Right renal pelvis (tissue), 4 donors: ENCODE measurements around the gene TRIM8. TPM values are rescaled to one million over a fixed set of nuclear protein-coding genes. Genes with fewer than 3 reads are reported as not detected.
"Not testable (repeated sequence)": the region's sequence is repeated elsewhere in the genome, so short reads cannot be mapped to it uniquely, and the experiment has no call there.

Experiments
- DNase-seq, 4 donors: peaks; one replicate each; pipeline ENCODE4 v3.0.0-alpha.2; 2013; ENCODE audit warnings: low read depth in 4 of 4, low spot score in 3 of 4, missing footprints in 1 of 4
- polyA plus RNA-seq, 4 donors: library from polyadenylated mRNA; unstranded; fragments of 120-200 nt; gene quantifications; one replicate each; pipeline ENCODE4 v1.2.1, GENCODE V29; 2013; ENCODE audit not compliant: insufficient read length in 4 of 4

The TRIM8 gene
- polyA plus RNA-seq, 4 donors: 135 to 143 (median 136) TPM

DNA sequence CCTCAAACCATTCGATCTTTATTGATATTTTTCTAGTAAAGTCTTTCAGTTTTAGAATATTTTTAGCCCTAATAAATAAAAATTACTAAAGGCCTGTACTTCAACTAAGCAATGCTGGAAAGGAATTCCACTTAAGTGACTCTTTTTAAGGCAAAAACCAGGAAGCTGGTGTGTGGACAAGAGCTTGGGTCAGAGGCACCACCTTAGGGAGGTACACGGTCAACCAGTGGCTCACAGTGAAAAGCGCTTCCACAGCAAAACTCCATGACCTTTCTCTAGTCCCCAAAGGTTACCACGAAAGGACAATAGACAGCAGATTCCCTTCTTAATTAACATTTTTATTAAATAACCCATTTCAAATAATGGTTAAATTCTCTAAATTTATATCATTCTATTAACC lies 38.7 kb downstream of the TRIM8 start:
- no peak for DNase-seq

DNA sequence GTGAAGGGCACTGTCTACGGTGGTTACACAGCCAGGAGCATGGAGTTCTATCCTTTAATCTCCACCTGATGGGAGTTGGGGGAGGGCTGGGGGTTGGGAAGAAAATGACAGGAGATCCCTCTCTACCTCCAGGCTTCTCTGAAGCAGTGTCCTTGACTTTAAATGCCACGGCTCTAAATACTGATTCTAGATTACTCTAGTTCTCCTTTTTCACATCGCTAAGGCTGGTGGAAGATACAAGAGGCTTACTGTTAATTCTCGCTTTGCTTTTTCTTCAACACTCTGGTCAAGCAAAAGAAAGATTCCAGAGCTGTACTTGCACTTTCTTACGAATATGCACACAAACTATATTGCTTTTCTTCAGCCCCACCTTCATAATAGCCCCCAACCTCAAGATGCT lies 39.5 kb downstream of the TRIM8 start:
- DNase-seq: no peak

DNA sequence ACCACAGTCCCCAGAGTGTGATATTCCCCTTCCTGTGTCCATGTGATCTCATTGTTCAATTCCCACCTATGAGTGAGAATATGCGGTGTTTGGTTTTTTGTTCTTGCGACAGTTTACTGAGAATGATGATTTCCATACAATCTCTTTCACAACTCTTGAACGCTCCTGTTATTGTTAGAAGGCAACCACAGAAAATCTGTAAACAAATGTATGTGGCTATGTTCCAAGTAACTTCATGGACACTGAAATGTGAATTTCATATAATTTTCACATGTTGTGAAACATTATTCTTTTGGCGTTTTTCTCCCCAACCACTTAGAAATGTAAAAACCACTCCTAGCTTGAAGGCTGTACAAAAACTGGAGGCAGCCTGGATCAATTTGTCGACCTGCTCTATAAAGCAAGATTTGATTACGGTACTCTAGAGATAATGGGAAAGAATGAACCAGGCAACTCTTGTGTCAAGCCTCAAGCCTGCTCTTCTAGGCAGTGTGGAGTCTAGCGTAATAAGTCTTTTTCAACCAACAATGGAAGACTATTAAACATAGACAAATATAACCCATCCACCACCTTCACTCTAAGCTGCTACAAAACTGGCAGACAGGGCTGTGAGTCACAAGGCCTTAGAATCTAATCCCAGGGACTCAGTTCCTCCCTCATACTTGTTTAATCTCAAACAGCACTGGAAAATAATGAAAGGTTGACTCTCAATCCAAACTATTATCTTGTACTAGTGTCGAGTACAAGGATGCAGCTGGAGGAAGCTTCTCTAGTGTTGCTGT lies 47.2 kb downstream of the TRIM8 start:
- no peak for DNase-seq

DNA sequence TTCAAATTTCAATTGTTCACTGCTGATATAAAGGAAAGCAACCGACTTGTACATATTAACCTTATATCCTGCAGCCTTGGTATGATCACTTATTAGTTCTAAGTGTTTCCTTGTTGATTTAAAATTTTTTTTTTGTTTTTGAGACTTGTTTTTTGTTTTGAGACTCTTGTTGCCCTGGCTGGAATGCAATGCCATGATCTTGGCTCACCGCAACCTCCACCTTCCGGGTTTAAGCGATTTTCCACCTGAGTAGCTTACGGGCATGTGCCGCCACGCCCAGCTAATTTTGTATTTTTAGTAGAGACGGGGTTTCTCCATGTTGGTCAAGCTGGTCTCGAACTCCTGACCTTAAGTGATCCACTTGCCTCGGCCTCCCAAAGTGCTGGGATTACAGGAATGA lies 51.1 kb downstream of the TRIM8 start:
- not testable (repeated sequence) for DNase-seq

DNA sequence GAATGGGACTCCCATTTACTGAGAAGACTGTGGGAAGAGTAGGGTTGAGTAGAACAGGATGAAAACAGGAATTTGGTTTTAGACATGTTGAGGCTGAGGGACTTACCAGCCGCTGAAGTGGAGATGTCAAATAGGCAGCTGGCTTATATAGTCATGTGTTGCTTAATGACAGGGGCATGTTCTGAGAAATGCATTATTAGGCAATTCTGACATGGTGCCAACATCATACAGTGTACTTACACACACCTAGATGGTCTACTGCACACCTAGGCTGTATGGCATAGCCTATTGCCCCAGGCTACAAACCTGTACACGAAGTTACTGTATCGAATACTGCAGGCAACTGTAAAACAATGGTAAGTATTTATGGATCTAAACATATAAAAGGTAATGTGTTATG lies 52.5 kb downstream of the TRIM8 start:
- no peak for DNase-seq

DNA sequence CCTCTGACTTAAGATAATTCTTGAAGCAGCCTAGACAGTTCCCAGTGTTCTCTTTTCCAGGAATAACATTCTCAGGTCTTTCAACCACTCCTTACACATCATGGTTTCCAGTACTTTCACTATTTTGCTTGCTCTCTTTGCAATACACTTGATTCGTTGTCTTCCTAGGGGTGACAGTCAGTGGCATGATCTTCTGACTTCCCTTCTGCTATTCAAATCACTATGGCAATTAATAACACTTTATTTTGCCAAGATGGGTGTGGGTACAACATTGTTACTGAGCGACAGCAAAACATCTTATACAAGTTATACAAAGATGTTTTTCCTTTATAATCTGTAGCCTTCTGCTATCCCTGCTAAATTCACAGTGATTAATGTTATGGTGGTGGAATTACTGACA lies 54.6 kb downstream of the TRIM8 start:
- DNase-seq: no peak

DNA sequence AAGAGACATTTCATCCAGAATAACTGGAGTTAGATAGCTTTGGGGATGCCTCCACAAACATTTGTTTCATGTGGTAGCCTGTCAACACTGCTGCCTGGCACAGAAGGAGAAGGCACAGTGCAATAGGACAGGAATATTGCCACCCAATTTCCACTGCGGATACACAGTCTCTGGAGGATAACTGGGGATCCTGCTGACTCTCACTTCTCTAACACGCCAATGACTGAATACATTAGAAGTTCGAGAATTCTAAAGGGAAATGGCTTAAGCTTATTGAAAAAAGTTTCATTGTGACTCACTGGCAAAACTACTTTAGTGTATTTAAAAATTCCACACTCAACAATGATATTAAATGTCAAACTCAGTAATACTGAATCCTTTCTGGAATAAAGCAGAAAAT lies 57.0 kb downstream of the TRIM8 start:
- no peak for DNase-seq

DNA sequence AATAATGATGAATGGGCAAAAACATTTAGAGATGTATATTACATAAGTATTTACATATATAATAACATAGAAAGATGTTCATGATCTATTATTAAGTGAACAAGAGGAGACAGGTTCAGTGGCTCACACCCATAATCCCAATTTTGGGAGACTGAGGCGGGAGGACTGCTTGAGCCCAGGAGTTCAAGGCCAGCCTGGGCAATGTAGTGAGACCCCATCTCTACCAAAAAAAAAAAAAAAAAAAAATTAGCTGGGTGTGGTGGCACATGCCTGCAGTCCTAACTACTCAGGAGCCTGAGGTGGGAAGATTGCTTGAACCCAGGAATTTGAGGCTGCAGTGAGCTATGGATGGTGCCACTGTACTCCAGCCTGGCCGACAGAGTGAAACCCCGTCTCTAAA lies 57.5 kb downstream of the TRIM8 start:
- DNase-seq: no peak

DNA sequence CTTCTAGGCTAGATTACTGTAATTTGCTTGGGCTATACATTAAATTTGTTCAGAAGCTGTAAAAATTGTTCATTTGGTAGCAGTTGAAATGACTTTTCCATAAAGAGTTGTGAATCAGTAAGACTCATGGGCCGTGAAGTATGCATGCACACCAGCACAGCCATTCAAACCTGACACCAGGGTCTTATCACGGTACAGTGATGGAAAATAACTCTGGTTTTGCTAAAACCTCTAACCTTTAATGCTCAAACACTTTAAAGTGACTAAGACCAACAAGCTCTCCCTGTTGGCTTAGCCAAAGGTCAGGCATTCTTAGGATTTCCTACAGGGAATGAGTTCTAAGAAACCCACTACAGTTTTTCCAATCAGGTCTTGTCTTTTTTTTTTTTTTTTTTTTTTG lies 58.5 kb downstream of the TRIM8 start:
- no peak for DNase-seq

DNA sequence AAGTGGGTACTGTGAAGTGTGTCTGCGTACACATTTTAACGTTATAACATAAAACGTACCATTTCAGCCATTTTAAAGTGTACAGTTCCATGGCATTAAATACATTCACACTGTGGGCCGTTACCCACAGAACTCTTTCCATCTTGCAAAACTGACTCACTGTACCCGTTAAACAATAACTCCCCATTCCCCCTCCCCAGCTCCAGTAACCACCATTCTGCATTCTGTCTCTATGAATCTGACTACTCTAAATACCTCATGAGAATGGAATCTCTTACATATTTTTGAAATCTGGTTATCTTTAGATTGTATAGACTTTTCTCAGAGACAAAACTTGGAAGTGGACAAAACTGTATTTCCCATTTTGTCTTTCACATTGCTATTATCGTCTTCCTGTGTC lies 60.6 kb downstream of the TRIM8 start:
- no peak for DNase-seq

DNA sequence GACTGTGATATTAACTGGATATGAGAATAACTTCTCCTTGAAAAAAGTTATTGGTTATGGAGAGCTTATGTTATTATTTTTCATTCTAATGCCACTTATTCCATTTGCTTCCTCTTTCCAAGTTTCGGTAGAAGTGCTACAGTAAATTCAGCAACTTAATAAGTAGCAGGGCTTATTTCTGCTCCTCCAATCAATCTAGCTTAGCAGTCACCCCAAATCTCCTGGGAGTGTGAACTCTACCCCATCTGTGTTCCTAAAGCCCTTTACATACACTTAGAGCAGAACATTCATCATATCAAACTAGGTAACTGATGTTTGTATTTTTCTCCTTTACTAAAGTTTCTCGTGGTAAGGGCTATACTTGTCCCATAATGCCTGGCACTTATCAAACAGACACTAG lies 61.3 kb downstream of the TRIM8 start:
- DNase-seq: no peak

Other genes starting within 250 kb of the TRIM8 start
- gene NFKB2, start 248.8 kb upstream of the TRIM8 start, polyA plus RNA-seq: 10 to 100 TPM; 17.6 to 24.7 (median 18.7) TPM
- gene PSD, start 225.7 kb upstream of the TRIM8 start, polyA plus RNA-seq: 10 to 100 TPM in 1 of 4 donors, 1 to 10 TPM in 3; 7.3 to 13.6 (median 9.3) TPM
- gene FBXL15, start 223.6 kb upstream of the TRIM8 start, polyA plus RNA-seq: 10 to 100 TPM in 1 of 4 donors, 1 to 10 TPM in 3; 6.3 to 17.2 (median 7.1) TPM
- gene CUEDC2, start 211.9 kb upstream of the TRIM8 start, polyA plus RNA-seq: 100 to 1,000 TPM in 1 of 4 donors, 10 to 100 TPM in 3; 78.0 to 101 (median 83.2) TPM
- 1 to 10 TPM in 2 of 4 donors, under 1 TPM in 2; 0.58 to 1.3 (median 0.83) TPM for gene C10orf95, start 192.9 kb upstream of the TRIM8 start, polyA plus RNA-seq
- 10 to 100 TPM; 88.4 to 94.3 (median 91.7) TPM for gene ACTR1A, start 141.8 kb upstream of the TRIM8 start, polyA plus RNA-seq
- 10 to 100 TPM; 26.4 to 32.0 (median 30.3) TPM for gene SUFU, start 140.5 kb upstream of the TRIM8 start, polyA plus RNA-seq
- gene ARL3, start 69.9 kb downstream of the TRIM8 start, polyA plus RNA-seq: 10 to 100 TPM; 28.6 to 32.5 (median 31.0) TPM
- gene SFXN2, start 70.2 kb downstream of the TRIM8 start, polyA plus RNA-seq: 10 to 100 TPM; 47.7 to 62.7 (median 49.0) TPM
- gene WBP1L, start 99.5 kb downstream of the TRIM8 start, polyA plus RNA-seq: 10 to 100 TPM; 44.0 to 51.3 (median 48.0) TPM
- 1 to 10 TPM in 1 of 4 donors, under 1 TPM in 3; 0.60 to 1.0 (median 0.80) TPM for gene CYP17A1, start 192.9 kb downstream of the TRIM8 start, polyA plus RNA-seq
- 10 to 100 TPM; 46.1 to 69.4 (median 66.4) TPM for gene BORCS7, start 209.8 kb downstream of the TRIM8 start, polyA plus RNA-seq
- 10 to 100 TPM; 21.0 to 25.3 (median 23.1) TPM for gene AS3MT, start 225.0 kb downstream of the TRIM8 start, polyA plus RNA-seq